Measurements from ENCODE around the gene TAPT1. TPM values are rescaled to one million over a fixed set of nuclear protein-coding genes. Genes with fewer than 3 reads are reported as not detected.

TAPT1 gene
- polyA plus RNA-seq, 4 donors: 7.3 to 22.3 (median 13.6) TPM

DNA sequence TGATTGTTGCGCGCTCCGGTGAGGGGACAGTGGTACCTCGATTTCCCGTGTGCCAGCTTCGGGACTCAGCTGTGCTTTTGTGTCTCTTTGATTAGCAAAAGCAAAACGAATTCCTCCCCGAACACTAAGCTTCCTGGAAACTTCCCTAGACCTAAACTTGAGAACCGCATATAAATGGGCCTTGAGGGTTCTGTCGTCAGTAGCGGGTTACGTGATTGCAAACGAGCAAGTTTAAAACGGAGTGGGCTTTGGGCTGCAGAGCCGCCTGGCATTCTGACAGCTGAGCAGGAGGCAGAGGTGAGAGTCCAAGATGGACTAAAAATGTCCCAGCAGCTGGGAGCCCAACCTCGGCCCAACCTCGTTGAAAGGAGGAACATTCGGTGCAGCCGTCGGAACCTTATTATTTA, 1.2 kb upstream of the TAPT1 start:
- WGBS, 3 donors: 2 to 6% (median 3%) methylated on average over 20 of the region's 20 CpGs
- Histone ChIP-seq H3K36me3 (ENCODE audit: control insufficient read depth in 3 of 3, insufficient read depth in 2 of 3, low read depth in 1 of 3, low read length in 3 of 3) (no peaks in the 10 kb centered on the region), H3K27ac (ENCODE audit: low read depth in 1 of 3, low read length in 2 of 3) (peak overlapping the region; percentile 92 to 96 (median 94)), H3K4me3 (ENCODE audit: low read depth in 1 of 3, low read length in 3 of 3) (peak overlapping the region; percentile 73 to 100 (median 92)), H3K27me3 (ENCODE audit: control insufficient read depth in 3 of 3, insufficient read depth in 3 of 3, low read length in 3 of 3) (no peaks in the 10 kb centered on the region), H3K9me3 (ENCODE audit: control insufficient read depth in 2 of 2, insufficient read depth in 1 of 2, low read depth in 1 of 2, low read length in 1 of 2) (no peaks in the 10 kb centered on the region), H3K4me1 (ENCODE audit: control insufficient read depth in 3 of 3, insufficient read depth in 2 of 3, low read depth in 1 of 3, low read length in 2 of 3) (peaks cover 11 to 13% (median 12%) of the 10 kb centered on the region in 3 donors)
- DNase-seq (peak; percentile 50 to 58), FAIRE-seq (no peak)

DNA sequence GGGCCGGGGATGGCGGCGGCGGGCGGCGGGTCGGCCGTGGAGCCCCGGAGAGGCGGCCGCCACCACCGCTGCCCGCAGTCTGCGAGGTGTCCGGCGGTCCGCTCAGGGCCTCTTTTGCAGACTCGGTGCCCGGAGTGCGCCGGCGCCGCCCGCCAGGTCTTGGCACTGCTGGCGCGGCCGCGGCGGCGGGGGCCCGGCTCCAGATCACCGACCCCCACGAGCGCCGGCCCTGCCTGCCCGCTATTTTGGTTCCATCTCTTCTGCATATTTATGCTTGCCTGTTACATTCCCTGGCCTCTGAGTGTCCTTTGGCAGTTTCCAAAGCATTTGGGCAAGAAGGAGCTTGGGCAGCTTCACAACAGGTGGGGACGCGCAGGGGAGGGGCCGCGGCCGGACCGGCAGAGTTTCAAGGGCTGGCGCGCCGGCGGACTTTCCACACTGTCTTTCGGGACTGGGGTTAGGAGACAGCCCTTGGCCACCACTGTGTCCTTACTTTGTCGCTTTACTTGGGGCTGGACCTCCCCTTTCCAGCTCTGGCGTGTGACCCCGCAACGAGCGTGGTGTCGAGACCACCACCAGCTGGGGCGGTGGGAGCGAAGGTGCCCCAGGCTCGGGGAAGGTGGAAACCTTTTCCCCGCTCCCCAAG, 668 bp upstream of the TAPT1 start:
- WGBS, 3 donors: 0 to 1% (median 0%) methylated on average over 32 to 57 of the region's 57 CpGs
- H3K27me3 ChIP-seq (ENCODE audit: control insufficient read depth in 3 of 3, insufficient read depth in 3 of 3, low read length in 3 of 3): no peaks in the 10 kb centered on the region
- no peak for FAIRE-seq

DNA sequence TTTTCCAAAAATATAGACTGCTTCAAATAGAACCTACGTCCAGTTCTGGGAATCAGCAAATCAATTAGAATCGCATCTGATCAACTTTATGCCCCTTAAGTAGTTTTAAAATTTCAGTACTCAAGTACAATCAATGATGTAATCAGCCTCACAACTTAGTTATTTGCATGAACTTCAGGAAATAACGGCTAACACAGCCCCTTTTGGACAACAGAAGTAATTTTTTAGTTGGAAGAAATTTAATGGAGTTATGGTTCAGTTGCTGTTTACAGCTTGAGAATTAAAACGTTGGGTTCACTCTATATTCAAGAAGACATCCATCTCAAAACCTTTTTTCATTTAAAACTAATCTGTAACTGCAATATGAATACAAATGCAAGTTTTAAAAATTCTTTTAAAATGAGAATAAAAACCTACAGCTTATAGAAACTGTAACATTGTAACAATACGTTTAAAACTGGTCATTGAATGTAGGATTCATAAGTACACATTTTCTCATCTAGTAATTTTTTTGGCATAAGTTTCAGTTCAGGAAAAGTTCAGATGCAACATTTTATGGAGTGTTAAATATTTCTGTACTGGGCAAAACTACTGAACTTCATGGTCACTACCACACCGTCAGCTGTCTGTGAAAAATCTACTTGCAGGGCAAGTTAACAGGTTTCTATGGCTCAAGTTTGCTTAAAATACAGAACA, 956 bp downstream of the TAPT1 start:
- peak overlapping the region; percentile 83 to 96 (median 93) for H3K27ac ChIP-seq (ENCODE audit: low read depth in 1 of 3, low read length in 2 of 3)
- H3K4me3 ChIP-seq (ENCODE audit: low read depth in 1 of 3, low read length in 3 of 3): peak overlapping the region; percentile 76 to 100 (median 92)
- FAIRE-seq (no peak), DNase-seq (peak in 1 of 2 donors; percentile 21)
- H3K27me3 ChIP-seq (ENCODE audit: control insufficient read depth in 3 of 3, insufficient read depth in 3 of 3, low read length in 3 of 3): no peaks in the 10 kb centered on the region
- H3K36me3 ChIP-seq (ENCODE audit: control insufficient read depth in 3 of 3, insufficient read depth in 2 of 3, low read depth in 1 of 3, low read length in 3 of 3): peaks cover 0 to 8% (median 0%) of the 10 kb centered on the region in 3 donors
- no peaks in the 10 kb centered on the region for H3K9me3 ChIP-seq (ENCODE audit: control insufficient read depth in 2 of 2, insufficient read depth in 1 of 2, low read depth in 1 of 2, low read length in 1 of 2)
- H3K4me1 ChIP-seq (ENCODE audit: control insufficient read depth in 3 of 3, insufficient read depth in 2 of 3, low read depth in 1 of 3, low read length in 2 of 3): peaks cover 11 to 13% (median 12%) of the 10 kb centered on the region in 3 donors
- 1 to 3% (median 3%) methylated on average over 6 of the region's 6 CpGs for WGBS, 3 donors

More for the DNA sequence above, 668 bp upstream of the TAPT1 start:
- Histone ChIP-seq H3K4me3 (ENCODE audit: low read depth in 1 of 3, low read length in 3 of 3) (peak overlapping the region; percentile 73 to 100 (median 92)), H3K36me3 (ENCODE audit: control insufficient read depth in 3 of 3, insufficient read depth in 2 of 3, low read depth in 1 of 3, low read length in 3 of 3) (no peaks in the 10 kb centered on the region), H3K9me3 (ENCODE audit: control insufficient read depth in 2 of 2, insufficient read depth in 1 of 2, low read depth in 1 of 2, low read length in 1 of 2) (no peaks in the 10 kb centered on the region), H3K27ac (ENCODE audit: low read depth in 1 of 3, low read length in 2 of 3) (peak overlapping the region; percentile 92 to 96 (median 94)), H3K4me1 (ENCODE audit: control insufficient read depth in 3 of 3, insufficient read depth in 2 of 3, low read depth in 1 of 3, low read length in 2 of 3) (peaks cover 11 to 13% (median 12%) of the 10 kb centered on the region in 3 donors)
- DNase-seq: peak; percentile 53 to 77

DNA sequence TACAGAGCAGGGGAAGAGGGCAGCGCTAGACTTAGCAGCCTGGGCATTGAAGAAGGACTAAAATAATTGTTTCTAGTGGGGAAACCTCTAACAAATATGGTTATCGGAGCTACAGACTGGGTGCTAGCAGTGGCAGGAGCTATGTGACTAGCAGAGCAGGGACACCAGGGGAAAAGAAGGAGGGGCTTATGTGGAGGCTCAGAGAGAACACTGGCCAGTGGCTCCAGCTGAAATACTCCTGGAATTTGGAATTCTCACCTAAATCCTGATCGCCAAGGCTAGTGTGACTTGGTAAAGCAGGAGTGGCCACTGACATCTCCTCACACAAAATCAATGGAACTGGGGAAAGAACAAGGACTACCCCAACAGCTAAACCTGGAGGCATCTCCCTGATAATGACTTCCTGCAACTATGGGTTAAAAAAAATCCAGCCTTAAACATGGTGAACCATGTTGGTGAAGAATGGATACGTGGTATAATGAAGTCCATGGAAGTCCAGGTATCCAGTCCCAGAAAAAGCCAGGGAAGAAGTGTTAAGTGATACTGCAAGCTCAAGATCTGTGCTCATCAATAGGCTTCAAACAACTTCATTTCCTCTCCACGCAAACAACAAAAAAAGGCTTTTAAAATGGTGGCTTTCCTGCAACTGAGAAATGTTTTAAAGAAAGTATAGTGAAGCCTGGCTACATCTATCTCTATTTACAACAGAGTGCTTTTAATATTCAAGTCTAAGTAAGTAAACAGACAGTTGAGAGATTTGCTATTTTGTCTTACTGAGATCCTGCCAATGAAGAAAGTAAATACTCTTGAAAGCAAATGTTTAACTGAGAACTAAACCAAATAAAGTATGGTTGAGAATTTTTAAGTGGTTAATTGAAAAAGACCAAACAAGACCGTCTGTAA, 1.8 kb downstream of the TAPT1 start:
- Histone ChIP-seq H3K9me3 (ENCODE audit: control insufficient read depth in 2 of 2, insufficient read depth in 1 of 2, low read depth in 1 of 2, low read length in 1 of 2) (no peaks in the 10 kb centered on the region), H3K4me1 (ENCODE audit: control insufficient read depth in 3 of 3, insufficient read depth in 2 of 3, low read depth in 1 of 3, low read length in 2 of 3) (peaks cover 11 to 13% (median 12%) of the 10 kb centered on the region in 3 donors), H3K4me3 (ENCODE audit: low read depth in 1 of 3, low read length in 3 of 3) (peak overlapping the region in 2 of 3 donors; percentile 20 to 36), H3K27me3 (ENCODE audit: control insufficient read depth in 3 of 3, insufficient read depth in 3 of 3, low read length in 3 of 3) (no peaks in the 10 kb centered on the region), H3K27ac (ENCODE audit: low read depth in 1 of 3, low read length in 2 of 3) (peak overlapping the region in 1 of 3 donors; percentile 83), H3K36me3 (ENCODE audit: control insufficient read depth in 3 of 3, insufficient read depth in 2 of 3, low read depth in 1 of 3, low read length in 3 of 3) (peaks cover 0 to 11% (median 0%) of the 10 kb centered on the region in 3 donors)
- DNase-seq (peak; percentile 5 to 7), FAIRE-seq (no peak)
- 56 to 65% (median 63%) methylated on average over 6 of the region's 6 CpGs for WGBS, 3 donors

DNA sequence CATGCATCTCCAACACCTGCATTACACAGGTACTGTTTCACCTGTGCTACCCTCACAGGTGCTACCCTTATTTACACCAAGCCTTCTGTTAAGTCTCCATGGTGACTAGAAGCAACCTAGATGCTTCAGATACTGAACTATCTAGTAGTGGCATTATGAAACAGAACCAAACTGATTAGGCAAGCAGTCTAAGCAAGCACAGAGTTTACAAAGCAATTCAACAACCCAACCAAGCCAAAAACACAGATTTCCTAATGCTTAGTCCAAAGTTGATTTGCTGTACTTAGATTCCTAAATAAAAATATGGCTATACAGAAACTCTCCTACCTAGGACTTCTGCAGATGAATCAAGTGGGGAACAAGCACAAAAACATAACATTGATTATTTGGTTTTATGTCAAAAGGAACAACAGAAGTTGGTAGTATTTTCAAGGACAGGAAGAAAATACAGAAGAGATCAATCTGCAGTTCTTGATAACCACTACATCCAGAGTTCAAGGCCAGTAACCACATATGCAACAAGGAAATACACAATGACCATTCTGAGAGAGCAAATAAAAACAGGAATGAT, 3.2 kb downstream of the TAPT1 start:
- FAIRE-seq (no peak), DNase-seq (peak in 1 of 2 donors; percentile 17)
- peaks cover 11 to 13% (median 12%) of the 10 kb centered on the region in 3 donors for H3K4me1 ChIP-seq (ENCODE audit: control insufficient read depth in 3 of 3, insufficient read depth in 2 of 3, low read depth in 1 of 3, low read length in 2 of 3)
- H3K9me3 ChIP-seq (ENCODE audit: control insufficient read depth in 2 of 2, insufficient read depth in 1 of 2, low read depth in 1 of 2, low read length in 1 of 2): no peaks in the 10 kb centered on the region
- no peaks in the 10 kb centered on the region for H3K27me3 ChIP-seq (ENCODE audit: control insufficient read depth in 3 of 3, insufficient read depth in 3 of 3, low read length in 3 of 3)
- H3K27ac ChIP-seq (ENCODE audit: low read depth in 1 of 3, low read length in 2 of 3): no peak overlapping the region
- H3K4me3 ChIP-seq (ENCODE audit: low read depth in 1 of 3, low read length in 3 of 3): no peak overlapping the region
- peaks cover 0 to 11% (median 0%) of the 10 kb centered on the region in 3 donors for H3K36me3 ChIP-seq (ENCODE audit: control insufficient read depth in 3 of 3, insufficient read depth in 2 of 3, low read depth in 1 of 3, low read length in 3 of 3)

DNA sequence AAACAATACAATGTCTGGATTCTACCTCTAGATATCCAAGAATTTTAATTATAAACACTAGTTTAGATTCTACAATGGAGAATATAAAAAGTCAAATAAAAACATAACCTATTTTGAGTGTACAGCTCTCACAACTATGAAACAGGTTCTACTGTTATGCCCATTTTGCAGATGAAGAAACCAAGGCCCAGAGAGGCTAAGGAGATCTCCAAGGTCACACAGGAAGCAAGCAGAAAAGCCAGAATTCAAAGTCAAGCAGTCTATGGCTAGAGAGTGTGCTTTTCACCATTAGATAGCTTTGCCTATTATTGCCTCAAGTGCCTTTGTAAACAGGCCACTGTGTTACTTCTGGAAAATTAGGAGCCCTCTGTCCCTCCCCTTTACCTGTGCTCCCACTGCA, 7.3 kb downstream of the TAPT1 start:
- no peaks in the 10 kb centered on the region for H3K9me3 ChIP-seq (ENCODE audit: control insufficient read depth in 2 of 2, insufficient read depth in 1 of 2, low read depth in 1 of 2, low read length in 1 of 2)
- H3K27me3 ChIP-seq (ENCODE audit: control insufficient read depth in 3 of 3, insufficient read depth in 3 of 3, low read length in 3 of 3): no peaks in the 10 kb centered on the region
- no peak for DNase-seq
- FAIRE-seq: no peak
- H3K36me3 ChIP-seq (ENCODE audit: control insufficient read depth in 3 of 3, insufficient read depth in 2 of 3, low read depth in 1 of 3, low read length in 3 of 3): peaks cover 0 to 11% (median 3%) of the 10 kb centered on the region in 3 donors
- H3K27ac ChIP-seq (ENCODE audit: low read depth in 1 of 3, low read length in 2 of 3): no peak overlapping the region
- H3K4me1 ChIP-seq (ENCODE audit: control insufficient read depth in 3 of 3, insufficient read depth in 2 of 3, low read depth in 1 of 3, low read length in 2 of 3): peaks cover 3 to 11% (median 11%) of the 10 kb centered on the region in 3 donors
- H3K4me3 ChIP-seq (ENCODE audit: low read depth in 1 of 3, low read length in 3 of 3): no peak overlapping the region

DNA sequence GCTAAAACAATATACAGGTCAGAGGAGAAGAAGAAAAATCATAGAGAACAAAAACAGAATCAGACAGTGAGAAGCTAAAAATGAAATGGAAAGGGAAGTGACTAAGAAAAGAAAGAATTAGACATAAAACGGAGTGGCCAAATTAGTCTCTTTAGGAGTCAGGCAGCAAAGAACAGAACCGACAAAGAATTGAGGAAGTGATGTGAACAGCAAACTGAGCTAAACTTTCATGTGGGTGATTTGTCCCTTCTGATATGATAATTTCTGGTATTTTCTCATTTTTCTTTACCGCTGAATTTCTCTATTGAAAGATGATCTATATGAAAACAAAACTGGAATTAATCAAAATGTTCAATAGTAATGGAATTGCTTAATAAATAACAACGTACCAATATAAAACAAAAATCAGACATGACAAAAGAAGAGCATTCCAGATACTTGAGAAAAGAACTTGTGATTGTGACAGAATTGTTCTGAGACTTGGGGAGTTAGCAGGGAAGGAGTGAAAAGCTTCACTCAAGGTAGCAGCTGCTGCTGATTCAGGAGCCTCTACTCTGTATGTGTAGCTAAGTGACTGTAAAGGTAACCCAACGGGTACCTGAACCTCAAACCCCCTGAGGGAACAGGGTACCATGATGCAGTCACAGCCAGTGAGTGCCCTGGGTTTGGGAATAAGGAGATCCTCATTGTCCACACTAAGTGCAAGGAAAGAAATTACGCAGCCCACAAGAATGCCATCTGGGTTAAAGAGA, 8.8 kb downstream of the TAPT1 start:
- Histone ChIP-seq H3K36me3 (ENCODE audit: control insufficient read depth in 3 of 3, insufficient read depth in 2 of 3, low read depth in 1 of 3, low read length in 3 of 3) (peaks cover 0 to 11% (median 3%) of the 10 kb centered on the region in 3 donors), H3K9me3 (ENCODE audit: control insufficient read depth in 2 of 2, insufficient read depth in 1 of 2, low read depth in 1 of 2, low read length in 1 of 2) (no peaks in the 10 kb centered on the region), H3K27ac (ENCODE audit: low read depth in 1 of 3, low read length in 2 of 3) (no peak overlapping the region), H3K4me3 (ENCODE audit: low read depth in 1 of 3, low read length in 3 of 3) (no peak overlapping the region), H3K4me1 (ENCODE audit: control insufficient read depth in 3 of 3, insufficient read depth in 2 of 3, low read depth in 1 of 3, low read length in 2 of 3) (peaks cover 0 to 6% (median 4%) of the 10 kb centered on the region in 3 donors), H3K27me3 (ENCODE audit: control insufficient read depth in 3 of 3, insufficient read depth in 3 of 3, low read length in 3 of 3) (no peaks in the 10 kb centered on the region)
- FAIRE-seq (no peak), DNase-seq (no peak)
- 76 to 89% (median 77%) methylated on average over 6 of the region's 6 CpGs for WGBS, 3 donors
